ENCODE measurements around the gene ERMN.

GRCh38 chr2:157301307-157301706, 24.3 kb downstream of the ERMN start:
- TF ChIP-seq CTCF (IDR thresholded peaks at IDR 0.05 in 4 of 5, conservative IDR thresholded peaks at IDR 0.05 in 1 of 5) (no peak), POLR2A (IDR thresholded peaks at IDR 0.05) (no peak)

Data from gastrocnemius medialis (tissue), 4 donors.